ENCODE measurements around the gene ANO7.

DNA sequence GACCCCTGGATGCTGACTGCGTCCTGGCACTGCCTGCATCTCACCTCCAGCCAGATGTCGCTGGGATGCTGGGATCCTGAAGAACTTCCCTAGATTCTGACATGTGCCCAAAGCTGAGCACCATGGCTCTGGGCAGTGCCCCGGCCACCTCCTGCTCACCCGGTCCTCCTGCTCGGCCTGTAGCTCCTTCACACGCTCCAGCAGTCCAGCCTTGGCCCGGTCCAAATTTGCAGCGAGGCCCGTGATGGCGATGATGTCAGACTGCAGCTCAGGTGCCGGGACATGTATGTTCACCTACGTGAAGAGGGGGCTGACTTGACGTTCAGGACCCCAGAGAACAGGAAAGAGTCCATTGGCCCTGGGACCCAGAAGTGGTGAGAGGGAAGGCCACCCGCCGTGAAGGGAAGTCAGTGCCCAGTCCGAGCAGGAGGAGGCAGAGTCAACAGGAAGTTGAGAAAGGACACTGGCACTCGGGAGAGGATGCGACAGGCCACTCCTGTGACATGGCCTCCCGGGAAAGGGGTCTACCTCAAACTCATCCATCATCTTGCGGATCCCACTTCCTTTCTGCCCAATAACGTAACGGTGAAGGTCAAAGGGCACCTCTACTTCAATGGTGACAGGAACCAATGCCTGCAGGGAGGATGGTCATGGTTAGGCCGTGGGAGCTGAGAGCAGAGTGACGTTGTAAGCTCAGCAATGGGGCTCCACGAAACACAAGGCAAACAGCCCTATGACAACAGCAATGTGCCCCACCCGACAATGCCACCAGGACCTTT is 46.7 kb downstream of the ANO7 start:
- no peak for TF ChIP-seq CTCF (conservative IDR thresholded peaks at IDR 0.05)
- TF ChIP-seq ZFX (IDR thresholded peaks at IDR 0.05), result no peak

Data from C4-2B (cell line).